MCF 10A (cell line): Measurements from ENCODE around the gene TBCD. TPM values are rescaled to one million over a fixed set of nuclear protein-coding genes. Genes with fewer than 3 reads are reported as not detected.
"Not testable (repeated sequence)": the region's sequence is repeated elsewhere in the genome, so short reads cannot be mapped to it uniquely, and the experiment has no call there.

Experiments
- BruUV-seq: library from RNA; stranded (reverse); fragments of 400-500 nt; replicated peaks from 2 replicates; lab custom pipeline; 2021; lab: Mats Ljungman, UMichigan
- CTCF ChIA-PET: fragments of 300-600 bp; sonication (Branson Sonifier 250); formaldehyde crosslinking; extraction: SDS; loops from one replicate; lab custom pipeline; 2021; ENCODE audit warnings: antibody characterized with exemption, inconsistent platforms; lab: Yijun Ruan, JAX
- POLR2A ChIA-PET: fragments of 300-600, 350-650 bp; sonication (Branson Sonifier 250); formaldehyde crosslinking; extraction: SDS; loops from one replicate; lab custom pipeline; 2020; ENCODE audit warnings: antibody characterized with exemption, inconsistent platforms; lab: Yijun Ruan, JAX
- DNase-seq: peaks from one replicate; pipeline ENCODE4 v3.0.0-alpha.2; 2018; ENCODE audit not compliant: unreplicated experiment
- H3K27ac Mint-ChIP-seq: one replicate; pipeline ENCODE4 v1.8.0; 2022; ENCODE audit warnings: mild to moderate bottlenecking, low read depth, mixed read lengths; ENCODE audit not compliant: unreplicated experiment
- H3K27me3 Mint-ChIP-seq: one replicate; pipeline ENCODE4 v1.8.0; 2022; ENCODE audit warnings: mixed read lengths; ENCODE audit not compliant: insufficient read depth, unreplicated experiment
- H3K36me3 Mint-ChIP-seq: one replicate; pipeline ENCODE4 v1.8.0; 2022; ENCODE audit warnings: mild to moderate bottlenecking, moderate library complexity, mixed read lengths; ENCODE audit not compliant: insufficient read depth, unreplicated experiment
- H3K4me1 Mint-ChIP-seq: one replicate; pipeline ENCODE4 v1.8.0; 2022; ENCODE audit warnings: mixed read lengths; ENCODE audit not compliant: insufficient read depth, unreplicated experiment
- H3K4me3 Mint-ChIP-seq: one replicate; pipeline ENCODE4 v1.8.0; 2022; ENCODE audit warnings: mild to moderate bottlenecking, moderate library complexity, mixed read lengths; ENCODE audit not compliant: unreplicated experiment
- H3K9me3 Mint-ChIP-seq: one replicate; pipeline ENCODE4 v1.8.0; 2022; ENCODE audit warnings: mixed read lengths; ENCODE audit not compliant: unreplicated experiment
- CTCF ChIP-seq: fragments of 200-600 bp; IDR thresholded peaks from one replicate; pipeline ENCODE4 v1.8.0; 2022; ENCODE audit warnings: antibody characterized with exemption, mild to moderate bottlenecking; ENCODE audit not compliant: unreplicated experiment
- intact Hi-C: fragments of 100-400 bp; cut with micrococcal nuclease; formaldehyde crosslinking; loops from 2 replicates; pipeline ENCODE4 v1.14.1; 2022
- total RNA-seq: library from RNA; stranded (reverse); gene quantifications from 2 replicates; pipeline ENCODE4 v1.2.3, GENCODE V29; 2022

Gene TBCD
- total RNA-seq, 1 experiment from 2014 or later = 76.2 TPM

GRCh38 chr17:82772026-82772425, 20.2 kb downstream of the TBCD start:
- peak; percentile 73 for DNase-seq

GRCh38 chr17:82774456-82774855, 22.6 kb downstream of the TBCD start:
- not testable (repeated sequence) for H3K9me3 Mint-ChIP-seq, H3K4me3 Mint-ChIP-seq, H3K27ac Mint-ChIP-seq, DNase-seq, H3K4me1 Mint-ChIP-seq, H3K27me3 Mint-ChIP-seq, BruUV-seq
- intact Hi-C loops = loop anchor here (2.0 kb wide), 1 partner anchor 422 kb away; no protein-coding TSS in a partner anchor
- ChIA-PET CTCF (interaction anchor here (0.6 to 1.3 kb wide), 3 partner anchors 36 to 152 kb away, joined by 3 to 4 read pairs (median 3); no protein-coding TSS in a partner anchor), POLR2A (interaction anchor here (0.5 kb wide), 1 partner anchor 404 kb away, joined by 3 read pairs; no protein-coding TSS in a partner anchor)
- H3K36me3 Mint-ChIP-seq = peaks cover 33% of the 10 kb centered on the region

More at GRCh38 chr17:82772026-82772425, 20.2 kb downstream of the TBCD start:
- POLR2A ChIA-PET = interaction anchor here (0.6 to 0.7 kb wide), 2 partner anchors 57 to 427 kb away, joined by 4 to 5 read pairs; no protein-coding TSS in a partner anchor
- Mint-ChIP-seq H3K4me1 (peaks cover 6% of the 10 kb centered on the region), H3K9me3 (no peaks in the 10 kb centered on the region), H3K4me3 (no peak overlapping the region), H3K27me3 (no peaks in the 10 kb centered on the region), H3K27ac (peak overlapping the region; percentile 46), H3K36me3 (peaks cover 44% of the 10 kb centered on the region)
- no peak for TF ChIP-seq CTCF
- CTCF ChIA-PET = interaction anchor here (2.2 kb wide), 1 partner anchor 10 kb away, joined by 9 read pairs; no protein-coding TSS in a partner anchor
- no TSS peak for BruUV-seq
- intact Hi-C loops = no loop called here

GRCh38 chr17:82775001-82775823, 23.3 kb downstream of the TBCD start:
- POLR2A ChIA-PET = interaction anchor here (0.5 to 1.0 kb wide), 2 partner anchors 58 to 403 kb away, joined by 3 to 5 read pairs; no protein-coding TSS in a partner anchor
- DNase-seq = peak; percentile 50

GRCh38 chr17:82776454-82776853, 24.6 kb downstream of the TBCD start:
- Mint-ChIP-seq H3K9me3 (no peaks in the 10 kb centered on the region), H3K27me3 (no peaks in the 10 kb centered on the region), H3K4me3 (no peak overlapping the region), H3K4me1 (peaks cover 6% of the 10 kb centered on the region), H3K27ac (no peak overlapping the region), H3K36me3 (peaks cover 20% of the 10 kb centered on the region)
- ChIA-PET CTCF (interaction anchor here (0.6 to 1.0 kb wide), 5 partner anchors 11 to 425 kb away, joined by 3 to 7 read pairs (median 3); no protein-coding TSS in a partner anchor), POLR2A (no interaction called here)
- no peak for TF ChIP-seq CTCF
- no peak for DNase-seq
- BruUV-seq = no TSS peak
- intact Hi-C loops = no loop called here

More at GRCh38 chr17:82775001-82775823, 23.3 kb downstream of the TBCD start:
- intact Hi-C loops = loop anchor here (2.0 kb wide), 1 partner anchor 422 kb away; no protein-coding TSS in a partner anchor
- H3K4me3 Mint-ChIP-seq = no peak overlapping the region
- CTCF ChIA-PET = interaction anchor here (0.6 to 1.3 kb wide), 8 partner anchors 35 to 393 kb away, joined by 3 to 4 read pairs (median 3); no protein-coding TSS in a partner anchor
- peak; percentile 87 for TF ChIP-seq CTCF
- H3K4me1 Mint-ChIP-seq = peaks cover 6% of the 10 kb centered on the region
- no TSS peak for BruUV-seq
- no peaks in the 10 kb centered on the region for H3K9me3 Mint-ChIP-seq
- peaks cover 26% of the 10 kb centered on the region for H3K36me3 Mint-ChIP-seq
- no peaks in the 10 kb centered on the region for H3K27me3 Mint-ChIP-seq
- no peak overlapping the region for H3K27ac Mint-ChIP-seq
